HG03066 (cell line): Measurements from ENCODE around the gene LHCGR.
"Not testable (repeated sequence)": the region's sequence is repeated elsewhere in the genome, so short reads cannot be mapped to it uniquely, and the experiment has no call there.

ENCODE experiments used
- ATAC-seq: cut with Tn5 transposase; IDR thresholded peaks from one replicate; pipeline ENCODE4 v1.9.1; 2021; ENCODE audit warnings: low read depth; ENCODE audit not compliant: unreplicated experiment

The LHCGR gene

GRCh38 chr2:48714245-48714644 lies 41.3 kb downstream of the LHCGR start:
- no peak for ATAC-seq

- no peak for ATAC-seq
These were observed 41.9 kb downstream of the LHCGR start for GRCh38 chr2:48713647-48714046.

- ATAC-seq = no peak
These were observed 43.4 kb downstream of the LHCGR start for GRCh38 chr2:48712151-48712550.

GRCh38 chr2:48711343-48711742 lies 44.2 kb downstream of the LHCGR start:
- ATAC-seq = no peak

GRCh38 chr2:48709096-48710034 lies 46.2 kb downstream of the LHCGR start:
- no peak for ATAC-seq

- no peak for ATAC-seq
These were observed 48.1 kb downstream of the LHCGR start for GRCh38 chr2:48707466-48707865.

GRCh38 chr2:48703621-48704020 lies 51.9 kb downstream of the LHCGR start:
- not testable (repeated sequence) for ATAC-seq

GRCh38 chr2:48699348-48699930 lies 56.1 kb downstream of the LHCGR start:
- ATAC-seq = no peak

- ATAC-seq = no peak
These were observed 58.6 kb downstream of the LHCGR start for GRCh38 chr2:48696881-48697280.

GRCh38 chr2:48695991-48696390 lies 59.5 kb downstream of the LHCGR start:
- ATAC-seq = no peak

- no peak for ATAC-seq
These were observed 61.4 kb downstream of the LHCGR start for GRCh38 chr2:48694149-48694548.

GRCh38 chr2:48693645-48694044 lies 61.9 kb downstream of the LHCGR start:
- ATAC-seq = no peak

GRCh38 chr2:48693066-48693465 lies 62.5 kb downstream of the LHCGR start:
- ATAC-seq = no peak

- no peak for ATAC-seq
These were observed 63.4 kb downstream of the LHCGR start for GRCh38 chr2:48691935-48692691.

GRCh38 chr2:48685126-48685525 lies 70.4 kb downstream of the LHCGR start:
- no peak for ATAC-seq

GRCh38 chr2:48677450-48677849 lies 78.1 kb downstream of the LHCGR start:
- ATAC-seq = no peak

- no peak for ATAC-seq
These were observed 80.6 kb downstream of the LHCGR start for GRCh38 chr2:48674933-48675332.

- no peak for ATAC-seq
These were observed 81.9 kb downstream of the LHCGR start for GRCh38 chr2:48673581-48673980.

- ATAC-seq = peak; percentile 77
These were observed 86.5 kb downstream of the LHCGR start for GRCh38 chr2:48668992-48669391.

GRCh38 chr2:48651158-48651790 lies 104.2 kb downstream of the LHCGR start:
- ATAC-seq = no peak

GRCh38 chr2:48638261-48638660 lies 117.3 kb downstream of the LHCGR start:
- no peak for ATAC-seq
